ENCODE data around the gene STX11.

DNA sequence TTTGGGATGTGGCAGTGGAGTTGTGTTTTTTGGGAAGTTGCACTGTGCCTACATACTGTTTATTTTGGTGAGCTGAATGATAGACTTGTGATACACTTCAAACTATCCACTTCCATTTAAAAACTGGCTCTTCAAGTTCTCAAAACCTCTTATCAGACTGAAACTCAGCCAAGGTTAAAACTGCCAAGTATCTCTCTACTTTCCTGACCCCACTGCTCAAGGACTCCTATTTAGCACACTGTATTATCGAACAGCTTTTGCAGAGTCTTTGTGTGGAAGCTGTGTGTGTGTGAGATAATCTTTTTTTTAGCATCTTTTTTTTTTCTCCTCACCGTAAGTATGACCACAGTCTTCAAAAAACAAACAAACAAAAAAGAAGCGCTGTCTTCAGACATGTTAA is 21.1 kb downstream of the STX11 start:
- TF ChIP-seq, protein P1, sequence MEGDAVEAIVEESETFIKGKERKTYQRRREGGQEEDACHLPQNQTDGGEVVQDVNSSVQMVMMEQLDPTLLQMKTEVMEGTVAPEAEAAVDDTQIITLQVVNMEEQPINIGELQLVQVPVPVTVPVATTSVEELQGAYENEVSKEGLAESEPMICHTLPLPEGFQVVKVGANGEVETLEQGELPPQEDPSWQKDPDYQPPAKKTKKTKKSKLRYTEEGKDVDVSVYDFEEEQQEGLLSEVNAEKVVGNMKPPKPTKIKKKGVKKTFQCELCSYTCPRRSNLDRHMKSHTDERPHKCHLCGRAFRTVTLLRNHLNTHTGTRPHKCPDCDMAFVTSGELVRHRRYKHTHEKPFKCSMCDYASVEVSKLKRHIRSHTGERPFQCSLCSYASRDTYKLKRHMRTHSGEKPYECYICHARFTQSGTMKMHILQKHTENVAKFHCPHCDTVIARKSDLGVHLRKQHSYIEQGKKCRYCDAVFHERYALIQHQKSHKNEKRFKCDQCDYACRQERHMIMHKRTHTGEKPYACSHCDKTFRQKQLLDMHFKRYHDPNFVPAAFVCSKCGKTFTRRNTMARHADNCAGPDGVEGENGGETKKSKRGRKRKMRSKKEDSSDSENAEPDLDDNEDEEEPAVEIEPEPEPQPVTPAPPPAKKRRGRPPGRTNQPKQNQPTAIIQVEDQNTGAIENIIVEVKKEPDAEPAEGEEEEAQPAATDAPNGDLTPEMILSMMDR (IDR thresholded peaks at IDR 0.05; ENCODE audit: borderline replicate concordance, extremely low read depth, low read length, poor library complexity, severe bottlenecking) = no peak
- TF ChIP-seq EZH2 (IDR thresholded peaks at IDR 0.05; ENCODE audit: borderline replicate concordance, low read depth, low read length, severe bottlenecking) = no peak

Measured in DND-41 (cell line).